ENCODE measurements around the gene SMIM44.

SMIM44 gene

GRCh38 chr19:3506384-3507340 lies 23.4 kb upstream of the SMIM44 start:
- H3K27me3 ChIP-seq (ENCODE audit: control insufficient read depth, insufficient read depth, low read length) = no peaks in the 10 kb centered on the region
- H3K4me3 ChIP-seq (ENCODE audit: low read length) = peak overlapping the region; percentile 69
- H3K4me1 ChIP-seq (ENCODE audit: control insufficient read depth, low read depth, low read length) = no peaks in the 10 kb centered on the region
- no peaks in the 10 kb centered on the region for H3K9me3 ChIP-seq (ENCODE audit: control insufficient read depth, low read depth, low read length)
- no peak overlapping the region for H3K27ac ChIP-seq (ENCODE audit: low read length)
- peak overlapping the region; percentile 58 for H3K9ac ChIP-seq (ENCODE audit: low read length)
- no peaks in the 10 kb centered on the region for H3K36me3 ChIP-seq (ENCODE audit: control insufficient read depth, low read depth, low read length)

GRCh38 chr19:3505598-3506383 lies 22.6 kb upstream of the SMIM44 start, which contains the start of gene FZR1:
Gene FZR1, plus strand, starts transcription at chr19:3506311. Its CDS starts 16,679 bp downstream, at chr19:3522990.
- no peaks in the 10 kb centered on the region for H3K36me3 ChIP-seq (ENCODE audit: control insufficient read depth, low read depth, low read length)
- H3K4me3 ChIP-seq (ENCODE audit: low read length) = peak within 1 kb of the TSS; percentile 69
- no peaks in the 10 kb centered on the region for H3K4me1 ChIP-seq (ENCODE audit: control insufficient read depth, low read depth, low read length)
- H3K9me3 ChIP-seq (ENCODE audit: control insufficient read depth, low read depth, low read length) = no peaks in the 10 kb centered on the region
- no peaks in the 10 kb centered on the region for H3K27me3 ChIP-seq (ENCODE audit: control insufficient read depth, insufficient read depth, low read length)
- H3K9ac ChIP-seq (ENCODE audit: low read length) = peak within 1 kb of the TSS; percentile 67
- H3K27ac ChIP-seq (ENCODE audit: low read length) = peak within 1 kb of the TSS; percentile 88

- H3K4me1 ChIP-seq (ENCODE audit: control insufficient read depth, low read depth, low read length) = no peaks in the 10 kb centered on the region
- H3K27ac ChIP-seq (ENCODE audit: low read length) = peak overlapping the region; percentile 37
- peak overlapping the region; percentile 67 for H3K9ac ChIP-seq (ENCODE audit: low read length)
- H3K9me3 ChIP-seq (ENCODE audit: control insufficient read depth, low read depth, low read length) = no peaks in the 10 kb centered on the region
- H3K27me3 ChIP-seq (ENCODE audit: control insufficient read depth, insufficient read depth, low read length) = no peaks in the 10 kb centered on the region
- no peaks in the 10 kb centered on the region for H3K36me3 ChIP-seq (ENCODE audit: control insufficient read depth, low read depth, low read length)
- no peak overlapping the region for H3K4me3 ChIP-seq (ENCODE audit: low read length)
These were observed 21.5 kb upstream of the SMIM44 start for GRCh38 chr19:3504735-3505134.

- Histone ChIP-seq H3K9ac (ENCODE audit: low read length) (no peak overlapping the region), H3K27me3 (ENCODE audit: control insufficient read depth, insufficient read depth, low read length) (no peaks in the 10 kb centered on the region), H3K4me1 (ENCODE audit: control insufficient read depth, low read depth, low read length) (no peaks in the 10 kb centered on the region), H3K9me3 (ENCODE audit: control insufficient read depth, low read depth, low read length) (no peaks in the 10 kb centered on the region), H3K36me3 (ENCODE audit: control insufficient read depth, low read depth, low read length) (no peaks in the 10 kb centered on the region), H3K4me3 (ENCODE audit: low read length) (no peak overlapping the region), H3K27ac (ENCODE audit: low read length) (no peak overlapping the region)
These were observed 19.9 kb upstream of the SMIM44 start for GRCh38 chr19:3503036-3503572.

- H3K27me3 ChIP-seq (ENCODE audit: control insufficient read depth, insufficient read depth, low read length) = no peaks in the 10 kb centered on the region
- no peak overlapping the region for H3K4me3 ChIP-seq (ENCODE audit: low read length)
- no peak overlapping the region for H3K9ac ChIP-seq (ENCODE audit: low read length)
- no peaks in the 10 kb centered on the region for H3K9me3 ChIP-seq (ENCODE audit: control insufficient read depth, low read depth, low read length)
- H3K36me3 ChIP-seq (ENCODE audit: control insufficient read depth, low read depth, low read length) = no peaks in the 10 kb centered on the region
- H3K4me1 ChIP-seq (ENCODE audit: control insufficient read depth, low read depth, low read length) = no peaks in the 10 kb centered on the region
- H3K27ac ChIP-seq (ENCODE audit: low read length) = no peak overlapping the region
These were observed 18.5 kb upstream of the SMIM44 start for GRCh38 chr19:3501780-3502179.

GRCh38 chr19:3500429-3501101 lies 17.3 kb upstream of the SMIM44 start, which contains the start of gene DOHH:
Gene DOHH, minus strand, starts transcription at chr19:3500674. Its CDS starts 3,860 bp downstream, at chr19:3496814.
- H3K36me3 ChIP-seq (ENCODE audit: control insufficient read depth, low read depth, low read length) = peaks cover 6% of the 10 kb centered on the region
- no peaks in the 10 kb centered on the region for H3K27me3 ChIP-seq (ENCODE audit: control insufficient read depth, insufficient read depth, low read length)
- H3K4me1 ChIP-seq (ENCODE audit: control insufficient read depth, low read depth, low read length) = no peaks in the 10 kb centered on the region
- H3K9me3 ChIP-seq (ENCODE audit: control insufficient read depth, low read depth, low read length) = no peaks in the 10 kb centered on the region
- H3K27ac ChIP-seq (ENCODE audit: low read length) = peak within 1 kb of the TSS; percentile 98
- peak within 1 kb of the TSS; percentile 99 for H3K4me3 ChIP-seq (ENCODE audit: low read length)
- H3K9ac ChIP-seq (ENCODE audit: low read length) = peak within 1 kb of the TSS; percentile 94

GRCh38 chr19:3499738-3500428 lies 16.6 kb upstream of the SMIM44 start:
- H3K4me3 ChIP-seq (ENCODE audit: low read length) = peak overlapping the region; percentile 99
- peak overlapping the region; percentile 98 for H3K27ac ChIP-seq (ENCODE audit: low read length)
- H3K27me3 ChIP-seq (ENCODE audit: control insufficient read depth, insufficient read depth, low read length) = no peaks in the 10 kb centered on the region
- H3K9ac ChIP-seq (ENCODE audit: low read length) = peak overlapping the region; percentile 94
- H3K36me3 ChIP-seq (ENCODE audit: control insufficient read depth, low read depth, low read length) = peaks cover 6% of the 10 kb centered on the region
- H3K9me3 ChIP-seq (ENCODE audit: control insufficient read depth, low read depth, low read length) = no peaks in the 10 kb centered on the region
- no peaks in the 10 kb centered on the region for H3K4me1 ChIP-seq (ENCODE audit: control insufficient read depth, low read depth, low read length)

GRCh38 chr19:3497757-3498520 lies 14.7 kb upstream of the SMIM44 start:
- Histone ChIP-seq H3K27ac (ENCODE audit: low read length) (no peak overlapping the region), H3K9ac (ENCODE audit: low read length) (no peak overlapping the region), H3K27me3 (ENCODE audit: control insufficient read depth, insufficient read depth, low read length) (no peaks in the 10 kb centered on the region), H3K9me3 (ENCODE audit: control insufficient read depth, low read depth, low read length) (no peaks in the 10 kb centered on the region), H3K4me3 (ENCODE audit: low read length) (no peak overlapping the region), H3K4me1 (ENCODE audit: control insufficient read depth, low read depth, low read length) (no peaks in the 10 kb centered on the region), H3K36me3 (ENCODE audit: control insufficient read depth, low read depth, low read length) (peaks cover 6% of the 10 kb centered on the region)

- peaks cover 6% of the 10 kb centered on the region for H3K36me3 ChIP-seq (ENCODE audit: control insufficient read depth, low read depth, low read length)
- no peaks in the 10 kb centered on the region for H3K27me3 ChIP-seq (ENCODE audit: control insufficient read depth, insufficient read depth, low read length)
- H3K9ac ChIP-seq (ENCODE audit: low read length) = no peak overlapping the region
- H3K4me3 ChIP-seq (ENCODE audit: low read length) = no peak overlapping the region
- H3K27ac ChIP-seq (ENCODE audit: low read length) = no peak overlapping the region
- H3K9me3 ChIP-seq (ENCODE audit: control insufficient read depth, low read depth, low read length) = no peaks in the 10 kb centered on the region
- H3K4me1 ChIP-seq (ENCODE audit: control insufficient read depth, low read depth, low read length) = no peaks in the 10 kb centered on the region
These were observed 13.4 kb upstream of the SMIM44 start for GRCh38 chr19:3496392-3497273.
